ENCODE data around the gene TSPAN5. TPM values are rescaled to one million over a fixed set of nuclear protein-coding genes. Genes with fewer than 3 reads are reported as not detected.

The TSPAN5 gene
- total and polyA plus RNA-seq, 7 experiments from 2014 or later: 3.3 to 31.6 (median 7.8) TPM

GRCh38 chr4:98528882-98529281 lies 129.5 kb downstream of the TSPAN5 start:
- ATAC-seq: no peak
- DNase-seq: peak in 1 of 9 donors; percentile 34
- peaks cover 0 to 4% (median 0%) of the 10 kb centered on the region in 11 donors for H3K9me3 Mint-ChIP-seq
- intact Hi-C loops (cut with micrococcal nuclease): no loop called here
- H3K27me3 ChIP-seq (ENCODE audit: control insufficient read depth in 2 of 2, insufficient read depth in 2 of 2, low read length in 2 of 2): no peaks in the 10 kb centered on the region
- no peak overlapping the region for H3K4me3 ChIP-seq (ENCODE audit: low read length)
- no peaks in the 10 kb centered on the region for H3K36me3 ChIP-seq (ENCODE audit: control insufficient read depth in 2 of 3, insufficient read depth in 3 of 3, low read length in 3 of 3)
- H3K27me3 Mint-ChIP-seq: no peaks in the 10 kb centered on the region
- peaks cover 5 to 37% (median 10%) of the 10 kb centered on the region in 7 donors for H3K4me1 Mint-ChIP-seq
- H3K27ac ChIP-seq (ENCODE audit: low read depth, low read length): no peak overlapping the region
- peaks cover 0 to 13% (median 0%) of the 10 kb centered on the region in 5 donors for H3K36me3 Mint-ChIP-seq
- ChIA-PET POLR2A (no interaction called here), CTCF (no interaction called here)
- no peaks in the 10 kb centered on the region for H3K9me3 ChIP-seq (ENCODE audit: control insufficient read depth in 2 of 3, low read length in 3 of 3)
- H3K27ac Mint-ChIP-seq: no peak overlapping the region
- no peaks in the 10 kb centered on the region for H3K4me1 ChIP-seq (ENCODE audit: control insufficient read depth in 2 of 2, insufficient read depth in 2 of 2, low read length in 2 of 2)
- peak overlapping the region in 1 of 10 donors; percentile 26 for H3K4me3 Mint-ChIP-seq

- Histone ChIP-seq H3K4me1 (ENCODE audit: control insufficient read depth in 2 of 2, insufficient read depth in 2 of 2, low read length in 2 of 2) (no peaks in the 10 kb centered on the region), H3K27ac (ENCODE audit: low read depth, low read length) (no peak overlapping the region), H3K9me3 (ENCODE audit: control insufficient read depth in 2 of 3, low read length in 3 of 3) (no peaks in the 10 kb centered on the region), H3K4me3 (ENCODE audit: low read length) (no peak overlapping the region), H3K36me3 (ENCODE audit: control insufficient read depth in 2 of 3, insufficient read depth in 3 of 3, low read length in 3 of 3) (no peaks in the 10 kb centered on the region), H3K27me3 (ENCODE audit: control insufficient read depth in 2 of 2, insufficient read depth in 2 of 2, low read length in 2 of 2) (no peaks in the 10 kb centered on the region)
- peak overlapping the region in 2 of 9 donors; percentile 16 to 50 for H3K27ac Mint-ChIP-seq
- intact Hi-C loops (cut with micrococcal nuclease): no loop called here
- H3K4me1 Mint-ChIP-seq: peaks cover 5 to 44% (median 11%) of the 10 kb centered on the region in 7 donors
- ChIA-PET CTCF (no interaction called here), POLR2A (no interaction called here)
- H3K36me3 Mint-ChIP-seq: peaks cover 0 to 8% (median 0%) of the 10 kb centered on the region in 5 donors
- no peaks in the 10 kb centered on the region for H3K27me3 Mint-ChIP-seq
- ATAC-seq (no peak), DNase-seq (no peak)
- H3K4me3 Mint-ChIP-seq: no peak overlapping the region
- peaks cover 0 to 4% (median 0%) of the 10 kb centered on the region in 11 donors for H3K9me3 Mint-ChIP-seq
These were observed 130.7 kb downstream of the TSPAN5 start for GRCh38 chr4:98527534-98528269.

- CTCF ChIA-PET: no interaction called here
- POLR2A ChIA-PET: no interaction called here
These were observed 134.2 kb downstream of the TSPAN5 start for GRCh38 chr4:98524230-98524629.

GRCh38 chr4:98522636-98523395 lies 135.6 kb downstream of the TSPAN5 start:
- DNase-seq (no peak), ATAC-seq (no peak)
- Mint-ChIP-seq H3K36me3 (peaks cover 0 to 2% (median 0%) of the 10 kb centered on the region in 5 donors), H3K9me3 (peaks cover 0 to 2% (median 0%) of the 10 kb centered on the region in 11 donors), H3K27ac (peak overlapping the region in 3 of 9 donors; percentile 16 to 40 (median 39)), H3K27me3 (no peaks in the 10 kb centered on the region), H3K4me3 (peak overlapping the region in 2 of 10 donors; percentile 17 to 57), H3K4me1 (peaks cover 17 to 56% (median 22%) of the 10 kb centered on the region in 7 donors)
- POLR2A ChIA-PET: no interaction called here
- Histone ChIP-seq H3K36me3 (ENCODE audit: control insufficient read depth in 2 of 3, insufficient read depth in 3 of 3, low read length in 3 of 3) (no peaks in the 10 kb centered on the region), H3K27ac (ENCODE audit: low read depth, low read length) (no peak overlapping the region), H3K9me3 (ENCODE audit: control insufficient read depth in 2 of 3, low read length in 3 of 3) (no peaks in the 10 kb centered on the region), H3K4me1 (ENCODE audit: control insufficient read depth in 2 of 2, insufficient read depth in 2 of 2, low read length in 2 of 2) (no peaks in the 10 kb centered on the region), H3K27me3 (ENCODE audit: control insufficient read depth in 2 of 2, insufficient read depth in 2 of 2, low read length in 2 of 2) (no peaks in the 10 kb centered on the region), H3K4me3 (ENCODE audit: low read length) (no peak overlapping the region)
- CTCF ChIA-PET: no interaction called here
- intact Hi-C loops (cut with micrococcal nuclease): no loop called here

More at GRCh38 chr4:98524230-98524629, 134.2 kb downstream of the TSPAN5 start:
- Histone ChIP-seq H3K27me3 (ENCODE audit: control insufficient read depth in 2 of 2, insufficient read depth in 2 of 2, low read length in 2 of 2) (no peaks in the 10 kb centered on the region), H3K9me3 (ENCODE audit: control insufficient read depth in 2 of 3, low read length in 3 of 3) (no peaks in the 10 kb centered on the region), H3K27ac (ENCODE audit: low read depth, low read length) (no peak overlapping the region), H3K4me3 (ENCODE audit: low read length) (no peak overlapping the region), H3K36me3 (ENCODE audit: control insufficient read depth in 2 of 3, insufficient read depth in 3 of 3, low read length in 3 of 3) (no peaks in the 10 kb centered on the region), H3K4me1 (ENCODE audit: control insufficient read depth in 2 of 2, insufficient read depth in 2 of 2, low read length in 2 of 2) (no peaks in the 10 kb centered on the region)
- ATAC-seq (no peak), DNase-seq (no peak)
- Mint-ChIP-seq H3K27ac (no peak overlapping the region), H3K4me1 (peaks cover 14 to 52% (median 21%) of the 10 kb centered on the region in 7 donors), H3K4me3 (no peak overlapping the region), H3K9me3 (peaks cover 0 to under 1% (median 0%) of the 10 kb centered on the region in 11 donors), H3K27me3 (no peaks in the 10 kb centered on the region), H3K36me3 (peaks cover 0 to 2% (median 0%) of the 10 kb centered on the region in 5 donors)
- intact Hi-C loops (cut with micrococcal nuclease): no loop called here

- peak overlapping the region in 4 of 10 donors; percentile 18 to 57 (median 28) for H3K4me3 Mint-ChIP-seq
- intact Hi-C loops (cut with micrococcal nuclease): no loop called here
- ATAC-seq: no peak
- no peak for DNase-seq
- Histone ChIP-seq H3K4me3 (ENCODE audit: low read length) (no peak overlapping the region), H3K9me3 (ENCODE audit: control insufficient read depth in 2 of 3, low read length in 3 of 3) (no peaks in the 10 kb centered on the region), H3K27me3 (ENCODE audit: control insufficient read depth in 2 of 2, insufficient read depth in 2 of 2, low read length in 2 of 2) (no peaks in the 10 kb centered on the region), H3K36me3 (ENCODE audit: control insufficient read depth in 2 of 3, insufficient read depth in 3 of 3, low read length in 3 of 3) (no peaks in the 10 kb centered on the region), H3K27ac (ENCODE audit: low read depth, low read length) (no peak overlapping the region), H3K4me1 (ENCODE audit: control insufficient read depth in 2 of 2, insufficient read depth in 2 of 2, low read length in 2 of 2) (no peaks in the 10 kb centered on the region)
- CTCF ChIA-PET: no interaction called here
- peaks cover 0 to 3% (median 0%) of the 10 kb centered on the region in 11 donors for H3K9me3 Mint-ChIP-seq
- peaks cover 0 to 4% (median 3%) of the 10 kb centered on the region in 5 donors for H3K36me3 Mint-ChIP-seq
- peaks cover 17 to 63% (median 22%) of the 10 kb centered on the region in 7 donors for H3K4me1 Mint-ChIP-seq
- POLR2A ChIA-PET: no interaction called here
- H3K27ac Mint-ChIP-seq: peak overlapping the region in 4 of 9 donors; percentile 18 to 82 (median 40)
- no peaks in the 10 kb centered on the region for H3K27me3 Mint-ChIP-seq
These were observed 136.3 kb downstream of the TSPAN5 start for GRCh38 chr4:98522062-98522461.

GRCh38 chr4:98521486-98521885 lies 136.9 kb downstream of the TSPAN5 start:
- POLR2A ChIA-PET: no interaction called here
- CTCF ChIA-PET: no interaction called here
- no peak overlapping the region for H3K4me3 Mint-ChIP-seq
- ATAC-seq (no peak), DNase-seq (no peak)
- Histone ChIP-seq H3K9me3 (ENCODE audit: control insufficient read depth in 2 of 3, low read length in 3 of 3) (no peaks in the 10 kb centered on the region), H3K4me3 (ENCODE audit: low read length) (no peak overlapping the region), H3K27me3 (ENCODE audit: control insufficient read depth in 2 of 2, insufficient read depth in 2 of 2, low read length in 2 of 2) (no peaks in the 10 kb centered on the region), H3K27ac (ENCODE audit: low read depth, low read length) (no peak overlapping the region), H3K4me1 (ENCODE audit: control insufficient read depth in 2 of 2, insufficient read depth in 2 of 2, low read length in 2 of 2) (no peaks in the 10 kb centered on the region), H3K36me3 (ENCODE audit: control insufficient read depth in 2 of 3, insufficient read depth in 3 of 3, low read length in 3 of 3) (no peaks in the 10 kb centered on the region)
- peaks cover 18 to 67% (median 21%) of the 10 kb centered on the region in 7 donors for H3K4me1 Mint-ChIP-seq
- H3K27ac Mint-ChIP-seq: peak overlapping the region in 4 of 9 donors; percentile 18 to 68 (median 44)
- intact Hi-C loops (cut with micrococcal nuclease): no loop called here
- peaks cover 0 to 9% (median 8%) of the 10 kb centered on the region in 5 donors for H3K36me3 Mint-ChIP-seq
- H3K9me3 Mint-ChIP-seq: peaks cover 0 to 7% (median 1%) of the 10 kb centered on the region in 11 donors
- H3K27me3 Mint-ChIP-seq: no peaks in the 10 kb centered on the region
